Fibroblast of villous mesenchyme (primary cell): Measurements from ENCODE around the gene DLL4. TPM values are rescaled to one million over a fixed set of nuclear protein-coding genes. Genes with fewer than 3 reads are reported as not detected.

Experiments used
- DNase-seq: peaks from one replicate; pipeline ENCODE4 v3.0.0-alpha.2; 2010; ENCODE audit warnings: low read depth
- H3K4me3 ChIP-seq: 2 replicates; pipeline ENCODE4 v1.5.1; 2011; ENCODE audit warnings: low read depth, mild to moderate bottlenecking, low read length
- total RNA-seq: library from RNA; depleted of rRNA; stranded (reverse); fragments of >200 nt; gene quantifications from 2 replicates; pipeline ENCODE4 v1.2.3, GENCODE V29; 2012
- TF ChIP-seq, protein P1 (sequence below): IDR thresholded peaks from 2 replicates; pipeline ENCODE4 v1.5.1; 2012; ENCODE audit warnings: low read depth, mild to moderate bottlenecking, low read length; ENCODE audit not compliant: insufficient read depth

The DLL4 gene
- total RNA-seq, 1 donor: 6.0 TPM

DNA sequence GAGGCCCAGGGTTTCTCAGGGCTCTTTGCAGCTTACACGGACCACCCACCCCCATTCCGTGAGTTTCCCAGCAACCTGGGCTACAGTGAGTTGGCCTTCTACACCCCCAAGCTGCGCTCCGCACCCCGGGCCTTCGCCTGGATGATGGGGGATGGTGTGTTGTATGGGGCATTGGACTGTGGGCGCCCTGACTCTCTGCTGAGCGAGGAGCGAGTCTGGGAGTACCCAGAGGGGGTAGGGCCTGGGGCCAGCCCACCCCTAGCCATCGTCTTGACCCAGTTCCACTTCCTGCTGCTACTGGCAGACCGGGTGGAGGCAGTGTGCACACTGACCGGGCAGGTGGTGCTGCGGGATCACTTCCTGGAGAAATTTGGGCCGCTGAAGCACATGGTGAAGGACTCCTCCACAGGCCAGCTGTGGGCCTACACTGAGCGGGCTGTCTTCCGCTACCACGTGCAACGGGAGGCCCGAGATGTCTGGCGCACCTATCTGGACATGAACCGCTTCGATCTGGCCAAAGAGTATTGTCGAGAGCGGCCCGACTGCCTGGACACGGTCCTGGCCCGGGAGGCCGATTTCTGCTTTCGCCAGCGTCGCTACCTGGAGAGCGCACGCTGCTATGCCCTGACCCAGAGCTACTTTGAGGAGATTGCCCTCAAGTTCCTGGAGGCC lies 29.5 kb upstream of the DLL4 start:
- DNase-seq: no peak
- TF ChIP-seq, protein P1, sequence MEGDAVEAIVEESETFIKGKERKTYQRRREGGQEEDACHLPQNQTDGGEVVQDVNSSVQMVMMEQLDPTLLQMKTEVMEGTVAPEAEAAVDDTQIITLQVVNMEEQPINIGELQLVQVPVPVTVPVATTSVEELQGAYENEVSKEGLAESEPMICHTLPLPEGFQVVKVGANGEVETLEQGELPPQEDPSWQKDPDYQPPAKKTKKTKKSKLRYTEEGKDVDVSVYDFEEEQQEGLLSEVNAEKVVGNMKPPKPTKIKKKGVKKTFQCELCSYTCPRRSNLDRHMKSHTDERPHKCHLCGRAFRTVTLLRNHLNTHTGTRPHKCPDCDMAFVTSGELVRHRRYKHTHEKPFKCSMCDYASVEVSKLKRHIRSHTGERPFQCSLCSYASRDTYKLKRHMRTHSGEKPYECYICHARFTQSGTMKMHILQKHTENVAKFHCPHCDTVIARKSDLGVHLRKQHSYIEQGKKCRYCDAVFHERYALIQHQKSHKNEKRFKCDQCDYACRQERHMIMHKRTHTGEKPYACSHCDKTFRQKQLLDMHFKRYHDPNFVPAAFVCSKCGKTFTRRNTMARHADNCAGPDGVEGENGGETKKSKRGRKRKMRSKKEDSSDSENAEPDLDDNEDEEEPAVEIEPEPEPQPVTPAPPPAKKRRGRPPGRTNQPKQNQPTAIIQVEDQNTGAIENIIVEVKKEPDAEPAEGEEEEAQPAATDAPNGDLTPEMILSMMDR: no peak
- no peak overlapping the region for H3K4me3 ChIP-seq

DNA sequence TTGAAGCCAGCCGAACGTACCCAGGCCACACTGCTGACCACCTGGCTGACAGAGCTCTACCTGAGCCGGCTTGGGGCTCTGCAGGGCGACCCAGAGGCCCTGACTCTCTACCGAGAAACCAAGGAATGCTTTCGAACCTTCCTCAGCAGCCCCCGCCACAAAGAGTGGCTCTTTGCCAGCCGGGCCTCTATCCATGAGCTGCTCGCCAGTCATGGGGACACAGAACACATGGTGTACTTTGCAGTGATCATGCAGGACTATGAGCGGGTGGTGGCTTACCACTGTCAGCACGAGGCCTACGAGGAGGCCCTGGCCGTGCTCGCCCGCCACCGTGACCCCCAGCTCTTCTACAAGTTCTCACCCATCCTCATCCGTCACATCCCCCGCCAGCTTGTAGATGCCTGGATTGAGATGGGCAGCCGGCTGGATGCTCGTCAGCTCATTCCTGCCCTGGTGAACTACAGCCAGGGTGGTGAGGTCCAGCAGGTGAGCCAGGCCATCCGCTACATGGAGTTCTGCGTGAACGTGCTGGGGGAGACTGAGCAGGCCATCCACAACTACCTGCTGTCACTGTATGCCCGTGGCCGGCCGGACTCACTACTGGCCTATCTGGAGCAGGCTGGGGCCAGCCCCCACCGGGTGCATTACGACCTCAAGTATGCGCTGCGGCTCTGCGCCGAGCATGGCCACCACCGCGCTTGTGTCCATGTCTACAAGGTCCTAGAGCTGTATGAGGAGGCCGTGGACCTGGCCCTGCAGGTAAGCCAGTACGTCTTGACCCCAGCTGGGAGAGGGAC lies 28.7 kb upstream of the DLL4 start:
- no peak for DNase-seq
- no peak overlapping the region for H3K4me3 ChIP-seq
- TF ChIP-seq, protein P1: no peak

DNA sequence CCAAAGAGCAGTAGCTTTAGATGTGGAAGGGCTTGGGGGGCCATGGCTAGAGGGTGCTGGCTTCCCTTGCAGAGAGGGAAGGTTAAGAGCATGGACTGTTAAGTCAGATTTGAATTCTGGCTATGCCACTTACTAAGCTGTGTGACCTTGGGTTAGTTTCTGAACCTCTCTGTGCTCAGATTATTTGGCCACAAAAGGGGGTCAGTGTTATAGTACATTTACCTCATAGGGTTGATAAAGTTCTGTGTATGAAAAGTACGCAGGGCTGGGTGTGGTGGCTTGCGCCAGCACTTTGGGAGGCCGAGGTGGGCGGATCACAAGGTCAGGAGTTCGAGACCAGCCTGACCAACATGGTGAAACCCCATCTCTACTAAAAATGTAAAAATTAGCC lies 28.1 kb upstream of the DLL4 start:
- DNase-seq: no peak
- TF ChIP-seq, protein P1: no peak
- H3K4me3 ChIP-seq: no peak overlapping the region

DNA sequence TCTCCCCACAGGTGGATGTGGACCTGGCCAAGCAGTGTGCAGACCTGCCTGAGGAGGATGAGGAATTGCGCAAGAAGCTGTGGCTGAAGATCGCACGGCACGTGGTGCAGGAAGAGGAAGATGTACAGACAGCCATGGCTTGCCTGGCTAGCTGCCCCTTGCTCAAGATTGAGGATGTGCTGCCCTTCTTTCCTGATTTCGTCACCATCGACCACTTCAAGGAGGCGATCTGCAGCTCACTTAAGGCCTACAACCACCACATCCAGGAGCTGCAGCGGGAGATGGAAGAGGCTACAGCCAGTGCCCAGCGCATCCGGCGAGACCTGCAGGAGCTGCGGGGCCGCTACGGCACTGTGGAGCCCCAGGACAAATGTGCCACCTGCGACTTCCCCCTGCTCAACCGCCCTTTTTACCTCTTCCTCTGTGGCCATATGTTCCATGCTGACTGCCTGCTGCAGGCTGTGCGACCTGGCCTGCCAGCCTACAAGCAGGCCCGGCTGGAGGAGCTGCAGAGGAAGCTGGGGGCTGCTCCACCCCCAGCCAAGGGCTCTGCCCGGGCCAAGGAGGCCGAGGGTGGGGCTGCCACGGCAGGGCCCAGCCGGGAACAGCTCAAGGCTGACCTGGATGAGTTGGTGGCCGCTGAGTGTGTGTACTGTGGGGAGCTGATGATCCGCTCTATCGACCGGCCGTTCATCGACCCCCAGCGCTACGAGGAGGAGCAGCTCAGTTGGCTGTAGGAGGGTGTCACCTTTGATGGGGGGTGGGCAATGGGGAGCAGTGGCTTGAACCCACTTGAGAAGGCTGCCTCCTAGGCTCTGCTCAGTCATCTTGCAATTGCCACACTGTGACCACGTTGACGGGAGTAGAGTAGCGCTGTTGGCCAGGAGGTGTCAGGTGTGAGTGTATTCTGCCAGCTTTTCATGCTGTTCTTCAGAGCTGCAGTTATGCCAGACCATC lies 26.3 kb upstream of the DLL4 start:
- H3K4me3 ChIP-seq: no peak overlapping the region
- peak; percentile 50 for DNase-seq
- TF ChIP-seq, protein P1: no peak

DNA sequence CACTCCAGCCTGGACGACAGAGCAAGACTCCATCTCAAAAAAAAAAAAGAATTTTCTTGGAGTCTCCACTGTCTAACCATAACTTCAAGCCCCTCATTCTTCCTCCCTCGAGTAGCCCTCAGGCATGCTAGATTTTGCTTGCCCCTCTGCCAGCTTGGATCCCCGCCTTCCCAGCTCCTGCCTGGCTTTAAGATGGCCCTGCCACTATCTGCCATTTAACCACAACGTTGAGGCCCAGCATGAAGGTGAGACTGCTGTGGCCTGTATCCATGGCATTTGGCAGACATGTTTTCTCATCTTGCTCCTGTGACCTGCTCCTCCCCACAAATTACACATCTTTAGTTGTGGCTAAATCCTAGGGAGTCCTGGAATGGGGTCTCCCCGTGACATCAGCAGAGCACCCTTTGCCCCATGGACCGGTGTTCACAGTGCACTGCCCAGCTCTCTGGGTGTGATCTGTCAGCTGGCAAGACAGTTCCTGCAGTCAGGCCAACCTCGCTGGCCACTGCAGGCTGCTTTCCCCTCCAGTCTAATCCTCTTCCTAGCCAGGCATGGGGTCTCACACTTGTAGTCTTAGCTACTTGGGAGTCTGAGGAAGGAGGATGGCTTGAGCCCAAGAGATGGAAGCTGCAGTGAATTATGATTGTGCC lies 24.5 kb upstream of the DLL4 start:
- H3K4me3 ChIP-seq: no peak overlapping the region
- TF ChIP-seq, protein P1: no peak
- DNase-seq: no peak
